Stimulated activated CD4-positive, alpha-beta T cell treated with anti-CD3 and anti-CD28 coated beads, Interleukin-15, amount 100 ng/mL, for 1 hour (primary cell): ENCODE measurements around the gene WDR81.
A peak's percentile ranks its signal among the peaks of the same experiment; 100 is the strongest.
"Not testable (repeated sequence)": the region's sequence is repeated elsewhere in the genome, so short reads cannot be mapped to it uniquely, and the experiment has no call there.

Source experiments
- DNase-seq, 2 donors: peaks; one replicate each; pipeline ENCODE4 v3.0.0-alpha.2; 2020; ENCODE audit warnings: low read depth in 1 of 2, low spot score in 1 of 2

WDR81 gene

DNA sequence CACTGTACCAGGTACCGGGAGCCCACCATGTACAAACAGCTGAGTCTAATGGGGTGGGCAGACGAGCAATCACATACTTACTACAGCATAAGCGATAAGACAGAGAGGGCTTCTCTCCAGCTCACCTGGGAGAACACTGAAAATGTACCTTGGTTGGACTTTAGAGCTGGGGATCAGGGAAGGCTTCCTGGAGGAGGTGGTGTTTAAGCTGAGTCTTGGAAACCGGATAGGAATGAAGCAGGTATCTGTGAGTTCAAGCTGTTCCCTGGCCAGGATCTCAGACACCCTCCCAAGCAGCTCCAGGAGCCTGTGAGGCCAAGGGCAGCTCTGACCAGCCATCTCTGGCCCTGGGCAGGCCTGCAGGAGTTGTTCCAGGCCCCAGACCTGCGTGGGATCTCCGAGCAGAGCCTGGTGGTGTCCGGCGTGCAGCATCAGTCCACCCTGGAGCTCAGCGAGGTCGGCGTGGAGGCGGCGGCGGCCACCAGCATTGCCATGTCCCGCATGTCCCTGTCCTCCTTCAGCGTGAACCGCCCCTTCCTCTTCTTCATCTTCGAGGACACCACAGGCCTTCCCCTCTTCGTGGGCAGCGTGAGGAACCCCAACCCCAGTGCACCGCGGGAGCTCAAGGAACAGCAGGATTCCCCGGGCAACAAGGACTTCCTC, 29.4 kb downstream of the WDR81 start:
- DNase-seq: no peak

- DNase-seq: no peak
These were observed 30.1 kb downstream of the WDR81 start for GRCh38 chr17:1754430-1755112.

DNA sequence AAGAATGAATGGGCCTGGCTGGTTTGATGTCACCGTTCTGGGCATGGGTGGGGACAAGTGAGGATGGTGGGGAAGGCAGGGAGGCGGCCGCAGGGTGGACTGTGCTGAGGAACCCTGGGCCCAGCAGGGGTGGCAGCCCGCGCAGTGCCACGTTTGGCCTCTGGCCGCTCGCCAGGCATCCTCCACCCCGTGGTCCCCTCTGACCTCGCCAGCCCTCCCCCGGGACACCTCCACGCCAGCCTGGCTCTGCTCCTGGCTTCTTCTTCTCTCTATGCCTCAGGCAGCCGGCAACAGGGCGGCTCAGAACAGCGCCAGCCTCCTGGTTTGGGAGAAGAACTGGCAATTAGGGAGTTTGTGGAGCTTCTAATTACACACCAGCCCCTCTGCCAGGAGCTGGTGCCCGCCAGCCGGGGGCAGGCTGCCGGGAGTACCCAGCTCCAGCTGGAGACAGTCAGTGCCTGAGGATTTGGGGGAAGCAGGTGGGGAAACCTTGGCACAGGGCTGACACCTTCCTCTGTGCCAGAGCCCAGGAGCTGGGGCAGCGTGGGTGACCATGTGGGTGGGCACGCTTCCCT, 30.8 kb downstream of the WDR81 start:
- DNase-seq: no peak

DNA sequence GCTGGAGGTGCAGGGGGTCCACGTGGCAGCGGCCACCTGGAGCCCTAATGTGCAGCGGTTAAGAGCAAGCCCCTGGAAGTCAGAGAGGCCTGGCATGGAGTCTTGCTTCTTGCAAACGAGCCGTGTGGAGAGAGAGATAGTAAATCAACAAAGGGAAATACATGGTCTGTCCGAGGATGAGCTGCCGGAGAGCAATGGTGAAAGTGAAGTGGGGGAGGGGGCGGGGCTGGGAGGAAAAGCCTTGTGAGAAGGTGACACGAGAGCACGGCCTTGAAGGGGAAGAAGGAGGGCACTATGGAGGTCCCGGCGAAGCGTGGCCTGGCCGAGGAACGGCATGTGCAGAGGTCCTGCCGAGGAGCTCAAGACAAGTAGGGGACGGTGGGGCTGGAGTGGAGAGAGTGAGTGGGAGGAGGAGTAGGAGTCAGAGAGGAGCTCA, 31.3 kb downstream of the WDR81 start:
- DNase-seq: no peak

DNA sequence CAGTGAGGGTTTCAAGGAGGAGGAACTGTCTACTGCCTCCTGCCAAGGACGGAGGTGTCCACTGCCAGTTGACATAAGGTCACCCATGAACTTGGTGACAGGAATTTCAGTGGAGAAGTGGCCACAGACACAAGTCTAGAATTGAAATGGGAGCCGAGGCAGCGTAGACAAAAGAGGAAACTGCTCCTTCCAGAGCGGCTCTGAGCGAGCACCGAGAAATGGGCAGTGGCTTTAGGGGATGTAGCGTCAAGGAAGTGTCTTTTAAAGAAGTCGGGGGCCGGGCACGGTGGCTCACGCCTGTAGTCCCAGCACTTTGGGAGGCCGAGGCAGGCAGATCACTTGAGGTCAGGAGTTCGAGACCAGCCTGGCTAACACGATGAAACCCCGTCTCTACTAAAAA, 34.3 kb downstream of the WDR81 start:
- no peak for DNase-seq

DNA sequence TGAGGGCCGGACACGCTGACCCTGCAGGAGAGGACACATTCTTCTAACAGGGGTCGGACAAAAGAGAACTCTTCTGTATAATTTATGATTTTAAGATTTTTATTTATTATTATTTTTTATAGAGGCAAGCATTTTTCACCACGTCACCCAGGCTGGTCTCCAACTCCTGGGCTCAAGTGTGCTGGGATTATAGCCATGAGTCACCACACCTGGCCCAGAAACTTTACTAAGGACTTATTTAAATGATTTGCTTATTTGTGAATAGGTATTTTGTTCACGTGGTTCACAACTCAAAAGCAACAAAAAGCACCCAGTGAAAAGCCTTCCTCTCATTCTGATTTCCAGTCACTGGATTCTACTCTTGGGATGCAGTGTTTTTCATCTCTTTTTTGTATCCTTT, 35.0 kb downstream of the WDR81 start:
- no peak for DNase-seq

DNA sequence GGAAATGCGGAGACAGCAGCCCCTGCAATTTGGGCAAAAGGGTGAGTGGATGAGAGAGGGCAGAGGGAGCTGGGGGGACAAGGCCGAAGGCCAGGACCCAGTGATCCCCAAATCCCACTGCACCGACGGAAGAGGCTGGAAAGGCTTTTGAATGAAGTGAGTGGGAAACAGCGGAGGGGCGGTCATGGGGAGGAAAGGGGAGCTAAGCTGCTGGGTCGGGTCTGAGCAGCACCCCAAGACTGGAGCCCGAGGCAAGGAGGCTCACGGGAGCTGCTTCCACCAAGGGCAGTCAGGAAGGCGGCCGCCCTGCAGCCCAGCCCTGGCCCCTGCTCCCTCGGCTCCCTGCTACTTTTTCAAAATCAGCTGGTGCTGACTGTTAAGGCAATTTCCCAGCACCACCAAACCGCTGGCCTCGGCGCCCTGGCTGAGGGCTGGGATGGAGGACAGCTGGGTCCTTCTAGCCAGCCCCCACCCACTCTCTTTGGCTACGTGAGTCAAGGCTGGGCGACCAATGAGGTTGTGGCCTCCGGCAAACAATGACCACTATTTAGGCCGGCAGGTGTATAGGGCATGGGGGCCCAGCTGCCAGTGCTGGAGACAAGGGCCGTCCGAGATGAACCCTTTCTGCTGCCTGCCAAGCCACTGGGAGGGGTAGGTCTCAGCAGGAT, 37.9 kb downstream of the WDR81 start:
- no peak for DNase-seq

GRCh38 chr17:1762901-1763898, 38.7 kb downstream of the WDR81 start:
- no peak for DNase-seq

- peak in 1 of 2 donors; percentile 39 for DNase-seq
These were observed 39.8 kb downstream of the WDR81 start for GRCh38 chr17:1764284-1764683.

- not testable (repeated sequence) for DNase-seq
These were observed 40.2 kb downstream of the WDR81 start for GRCh38 chr17:1764705-1765104.

DNA sequence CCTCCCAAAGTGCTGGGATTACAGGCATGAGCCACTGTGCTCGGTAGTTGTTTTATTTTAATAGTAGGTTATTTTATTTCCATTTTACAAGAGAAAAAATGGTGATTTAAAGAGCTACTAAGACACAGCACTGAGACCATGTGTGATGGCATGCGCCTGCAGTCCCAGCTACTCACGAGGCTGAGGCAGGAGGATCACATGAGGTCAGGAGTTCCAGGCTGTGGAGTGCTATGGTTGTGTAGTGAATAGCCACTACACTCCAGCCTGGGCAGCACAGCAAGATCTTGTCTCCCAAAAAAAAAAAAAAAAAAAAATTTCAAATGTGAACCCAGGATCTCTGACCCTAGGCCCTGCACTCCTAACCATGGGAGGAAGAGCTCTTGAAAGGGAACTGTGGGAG, 41.1 kb downstream of the WDR81 start:
- DNase-seq: no peak

DNA sequence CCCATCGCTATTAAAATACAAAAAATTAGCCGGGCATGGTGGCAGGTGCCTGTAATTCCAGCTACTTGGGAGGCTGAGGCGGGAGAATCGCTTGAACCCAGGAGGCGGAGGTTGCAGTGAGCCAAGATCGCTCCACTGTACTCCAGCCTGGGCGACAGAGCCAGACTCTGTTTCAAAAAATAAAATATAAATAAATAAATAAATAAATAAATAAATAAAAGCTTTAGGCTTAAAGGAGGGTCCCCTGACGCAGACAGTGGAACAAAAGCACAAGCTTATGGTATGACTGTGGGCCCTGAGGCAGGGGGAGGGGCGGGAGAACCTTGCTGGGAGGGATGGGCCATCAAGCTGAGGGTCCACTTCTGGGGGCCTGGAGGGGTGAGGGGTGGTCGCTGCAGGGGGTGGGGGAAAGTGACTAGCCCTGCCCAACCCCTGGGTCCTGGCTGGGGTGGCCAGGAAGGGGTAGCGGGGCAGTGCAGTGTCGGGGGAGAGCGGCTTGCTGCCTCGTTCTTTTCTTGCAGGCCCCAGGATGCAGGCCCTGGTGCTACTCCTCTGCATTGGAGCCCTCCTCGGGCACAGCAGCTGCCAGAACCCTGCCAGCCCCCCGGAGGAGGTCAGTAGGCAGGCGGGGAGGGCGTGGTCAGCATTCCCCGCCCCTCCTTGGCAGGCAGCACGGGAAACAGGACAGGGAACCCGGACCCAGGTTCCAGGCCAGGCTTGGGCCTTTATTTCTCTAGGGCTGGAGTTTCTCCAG, 42.1 kb downstream of the WDR81 start:
- no peak for DNase-seq

- no peak for DNase-seq
These were observed 42.9 kb downstream of the WDR81 start for GRCh38 chr17:1767358-1767757.

DNA sequence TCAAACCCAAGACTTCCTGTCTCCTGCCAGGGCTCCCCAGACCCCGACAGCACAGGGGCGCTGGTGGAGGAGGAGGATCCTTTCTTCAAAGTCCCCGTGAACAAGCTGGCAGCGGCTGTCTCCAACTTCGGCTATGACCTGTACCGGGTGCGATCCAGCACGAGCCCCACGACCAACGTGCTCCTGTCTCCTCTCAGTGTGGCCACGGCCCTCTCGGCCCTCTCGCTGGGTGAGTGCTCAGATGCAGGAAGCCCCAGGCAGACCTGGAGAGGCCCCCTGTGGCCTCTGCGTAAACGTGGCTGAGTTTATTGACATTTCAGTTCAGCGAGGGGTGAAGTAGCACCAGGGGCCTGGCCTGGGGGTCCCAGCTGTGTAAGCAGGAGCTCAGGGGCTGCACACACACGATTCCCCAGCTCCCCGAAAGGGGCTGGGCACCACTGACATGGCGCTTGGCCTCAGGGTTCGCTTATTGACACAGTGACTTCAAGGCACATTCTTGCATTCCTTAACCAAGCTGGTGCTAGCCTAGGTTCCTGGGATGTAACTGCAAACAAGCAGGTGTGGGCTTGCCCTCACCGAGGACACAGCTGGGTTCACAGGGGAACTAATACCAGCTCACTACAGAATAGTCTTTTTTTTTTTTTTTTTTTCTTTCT, 45.4 kb downstream of the WDR81 start:
- no peak for DNase-seq

DNA sequence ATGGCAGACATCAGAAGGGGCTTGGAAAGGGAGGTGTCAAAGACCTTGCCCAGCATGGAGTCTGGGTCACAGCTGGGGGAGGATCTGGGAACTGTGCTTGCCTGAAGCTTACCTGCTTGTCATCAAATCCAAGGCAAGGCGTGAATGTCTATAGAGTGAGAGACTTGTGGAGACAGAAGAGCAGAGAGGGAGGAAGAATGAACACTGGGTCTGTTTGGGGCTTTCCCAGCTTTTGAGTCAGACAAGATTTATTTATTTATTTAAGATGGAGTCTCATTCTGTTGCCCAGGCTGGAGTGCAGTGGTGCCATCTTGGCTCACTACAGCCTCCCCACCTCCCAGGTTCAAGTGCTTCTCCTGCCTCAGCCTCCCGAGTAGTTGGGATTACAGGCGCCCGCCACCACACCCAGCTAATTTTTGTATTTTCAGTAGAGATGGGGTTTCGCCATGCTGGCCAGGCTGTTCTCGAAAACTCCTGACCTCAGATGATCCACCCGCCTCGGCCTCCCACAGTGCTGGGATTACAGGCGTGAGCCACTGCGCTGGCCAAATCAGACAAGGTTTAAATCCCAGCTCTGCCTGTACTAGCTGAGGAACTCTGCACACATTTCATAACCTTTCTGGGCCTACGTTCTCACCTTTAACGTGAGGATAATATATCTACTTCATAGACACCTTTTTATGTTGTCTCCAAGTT, 48.6 kb downstream of the WDR81 start:
- DNase-seq: not testable (repeated sequence)

DNA sequence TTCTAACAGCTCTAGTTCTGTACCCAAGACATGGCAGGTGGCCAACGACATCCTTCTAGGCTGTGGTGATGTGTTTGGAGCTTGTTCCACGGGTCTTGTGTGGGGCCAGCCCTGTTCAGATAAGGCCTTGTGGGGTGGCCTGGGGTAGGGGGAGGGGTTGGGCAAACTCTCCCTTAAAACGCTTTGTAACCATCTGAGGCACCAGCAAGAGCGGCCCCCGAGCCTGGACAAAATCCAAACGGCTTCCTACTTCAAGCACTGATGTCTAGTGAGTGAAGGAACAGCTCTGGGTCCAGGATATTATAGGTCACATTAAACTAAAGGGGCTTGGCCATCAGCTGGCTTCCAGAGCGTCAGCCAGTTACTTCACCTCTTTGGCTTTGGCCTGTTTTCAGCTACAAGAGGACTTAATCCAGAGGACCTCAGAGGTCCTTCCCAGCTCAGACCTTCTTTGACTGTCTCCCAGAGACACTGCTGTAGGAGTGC, 49.2 kb downstream of the WDR81 start:
- no peak for DNase-seq

- DNase-seq: no peak
These were observed 50.1 kb downstream of the WDR81 start for GRCh38 chr17:1774390-1775176.

DNA sequence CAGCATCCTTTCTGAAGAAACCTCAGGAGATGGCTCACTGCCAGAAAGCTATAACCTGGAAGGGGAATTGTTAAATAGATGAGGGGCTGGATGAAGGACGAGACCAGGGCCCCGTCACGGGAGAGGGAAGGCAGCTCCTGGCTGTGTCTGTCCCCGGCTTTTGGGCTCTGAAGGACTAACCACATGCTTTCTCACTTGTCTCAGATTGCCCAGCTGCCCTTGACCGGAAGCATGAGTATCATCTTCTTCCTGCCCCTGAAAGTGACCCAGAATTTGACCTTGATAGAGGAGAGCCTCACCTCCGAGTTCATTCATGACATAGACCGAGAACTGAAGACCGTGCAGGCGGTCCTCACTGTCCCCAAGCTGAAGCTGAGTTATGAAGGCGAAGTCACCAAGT, 51.8 kb downstream of the WDR81 start:
- DNase-seq: no peak
